Measurements from ENCODE around the gene ZNF25. TPM values are rescaled to one million over a fixed set of nuclear protein-coding genes. Genes with fewer than 3 reads are reported as not detected.

Gene ZNF25
- total RNA-seq, 6 experiments from 2014 or later: 1.1 to 3.1 (median 2.6) TPM

- Histone ChIP-seq H3K9me3 (no peaks in the 10 kb centered on the region), H3K36me3 (no peaks in the 10 kb centered on the region), H3K4me3 (no peak overlapping the region), H3K27me3 (no peaks in the 10 kb centered on the region), H3K4me1 (no peaks in the 10 kb centered on the region), H3K27ac (no peak overlapping the region)
- no peak for ATAC-seq
- WGBS (ENCODE audit: insufficient coverage, low coverage, low lambda C conversion rate, missing lambda C conversion rate): 41% methylated on average over 2 of the region's 2 CpGs
- TF ChIP-seq, protein P1, sequence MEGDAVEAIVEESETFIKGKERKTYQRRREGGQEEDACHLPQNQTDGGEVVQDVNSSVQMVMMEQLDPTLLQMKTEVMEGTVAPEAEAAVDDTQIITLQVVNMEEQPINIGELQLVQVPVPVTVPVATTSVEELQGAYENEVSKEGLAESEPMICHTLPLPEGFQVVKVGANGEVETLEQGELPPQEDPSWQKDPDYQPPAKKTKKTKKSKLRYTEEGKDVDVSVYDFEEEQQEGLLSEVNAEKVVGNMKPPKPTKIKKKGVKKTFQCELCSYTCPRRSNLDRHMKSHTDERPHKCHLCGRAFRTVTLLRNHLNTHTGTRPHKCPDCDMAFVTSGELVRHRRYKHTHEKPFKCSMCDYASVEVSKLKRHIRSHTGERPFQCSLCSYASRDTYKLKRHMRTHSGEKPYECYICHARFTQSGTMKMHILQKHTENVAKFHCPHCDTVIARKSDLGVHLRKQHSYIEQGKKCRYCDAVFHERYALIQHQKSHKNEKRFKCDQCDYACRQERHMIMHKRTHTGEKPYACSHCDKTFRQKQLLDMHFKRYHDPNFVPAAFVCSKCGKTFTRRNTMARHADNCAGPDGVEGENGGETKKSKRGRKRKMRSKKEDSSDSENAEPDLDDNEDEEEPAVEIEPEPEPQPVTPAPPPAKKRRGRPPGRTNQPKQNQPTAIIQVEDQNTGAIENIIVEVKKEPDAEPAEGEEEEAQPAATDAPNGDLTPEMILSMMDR (IDR thresholded peaks at IDR 0.05): no peak
- no peak for TF ChIP-seq POLR2A (IDR thresholded peaks at IDR 0.05)
- no peak for DNase-seq
- intact Hi-C loops (cut with DNase I): no loop called here
These were observed 70.1 kb downstream of the ZNF25 start for GRCh38 chr10:37906382-37906781.

Small RNAs within 50 kb of the gene (small RNA-seq; reads per million reads assigned to genes)
- 0 reads per million in 2 experiments for gene RF00019

Other genes starting within 250 kb of the ZNF25 start
- gene ZNF248, start 119.0 kb downstream of the ZNF25 start, total RNA-seq: 1 to 10 TPM; 3.3 to 5.5 (median 4.1) TPM
- 10 to 100 TPM; 12.3 to 24.2 (median 15.7) TPM for gene ZNF33A, start 34.0 kb upstream of the ZNF25 start, total RNA-seq
- 1 to 10 TPM; 5.5 to 7.9 (median 6.4) TPM for gene ZNF37A, start 117.7 kb upstream of the ZNF25 start, total RNA-seq

Measured in right lobe of liver (tissue), 6 donors.